ENCODE measurements around the gene SH3GLB2.

DNA sequence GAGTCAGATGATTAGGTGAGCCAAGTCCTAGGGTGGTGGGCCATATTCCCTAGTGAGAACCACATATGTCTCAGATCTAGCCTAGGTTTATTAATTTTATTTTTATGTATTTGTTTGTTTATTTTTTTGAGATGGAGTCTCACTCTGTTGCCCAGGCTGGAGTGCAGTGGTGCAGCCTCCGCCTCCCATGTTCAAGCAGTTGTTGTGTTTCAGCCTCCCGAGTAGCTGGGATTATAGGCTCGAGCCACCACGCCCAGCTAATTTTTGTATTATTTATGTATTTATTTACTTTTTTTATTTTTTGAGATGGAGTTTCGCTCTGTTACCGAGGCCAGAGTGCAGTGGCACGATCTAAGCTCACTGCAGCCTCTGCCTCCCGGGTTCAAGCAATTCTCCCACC lies 44.6 kb downstream of the SH3GLB2 start:
- no peak for TF ChIP-seq MTA2 (IDR thresholded peaks at IDR 0.05; ENCODE audit: low read depth)
- TF ChIP-seq NR2C2 (IDR thresholded peaks at IDR 0.05; ENCODE audit: borderline replicate concordance, control insufficient read depth, insufficient read length, low read depth): no peak
- TF ChIP-seq, protein P1, sequence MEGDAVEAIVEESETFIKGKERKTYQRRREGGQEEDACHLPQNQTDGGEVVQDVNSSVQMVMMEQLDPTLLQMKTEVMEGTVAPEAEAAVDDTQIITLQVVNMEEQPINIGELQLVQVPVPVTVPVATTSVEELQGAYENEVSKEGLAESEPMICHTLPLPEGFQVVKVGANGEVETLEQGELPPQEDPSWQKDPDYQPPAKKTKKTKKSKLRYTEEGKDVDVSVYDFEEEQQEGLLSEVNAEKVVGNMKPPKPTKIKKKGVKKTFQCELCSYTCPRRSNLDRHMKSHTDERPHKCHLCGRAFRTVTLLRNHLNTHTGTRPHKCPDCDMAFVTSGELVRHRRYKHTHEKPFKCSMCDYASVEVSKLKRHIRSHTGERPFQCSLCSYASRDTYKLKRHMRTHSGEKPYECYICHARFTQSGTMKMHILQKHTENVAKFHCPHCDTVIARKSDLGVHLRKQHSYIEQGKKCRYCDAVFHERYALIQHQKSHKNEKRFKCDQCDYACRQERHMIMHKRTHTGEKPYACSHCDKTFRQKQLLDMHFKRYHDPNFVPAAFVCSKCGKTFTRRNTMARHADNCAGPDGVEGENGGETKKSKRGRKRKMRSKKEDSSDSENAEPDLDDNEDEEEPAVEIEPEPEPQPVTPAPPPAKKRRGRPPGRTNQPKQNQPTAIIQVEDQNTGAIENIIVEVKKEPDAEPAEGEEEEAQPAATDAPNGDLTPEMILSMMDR (IDR thresholded peaks at IDR 0.05 in 2 of 3, conservative IDR thresholded peaks at IDR 0.05 in 1 of 3; ENCODE audit: control insufficient read depth in 2 of 3, extremely low read depth in 1 of 3, insufficient read depth in 1 of 3, low read depth in 3 of 3, low read length in 3 of 3): no peak
